H1 (cell line): Measurements from ENCODE around the gene OR5K2. TPM values are rescaled to one million over a fixed set of nuclear protein-coding genes. Genes with fewer than 3 reads are reported as not detected.

Source experiments
- CTCF ChIA-PET: fragments of 300-600 bp; sonication (Branson Sonifier 250); formaldehyde crosslinking; loops from one replicate; lab custom pipeline; 2021; ENCODE audit not compliant: partially characterized antibody; lab: Charles Lee
- POLR2A ChIA-PET: fragments of 300-600 bp; sonication (Branson Sonifier 250); formaldehyde crosslinking; loops from one replicate; lab custom pipeline; 2021; ENCODE audit warnings: inconsistent platforms; ENCODE audit not compliant: partially characterized antibody; lab: Charles Lee
- DNase-seq, 2 experiments: peaks; one replicate each; pipeline versions ENCODE4 v3.0.0 to v3.0.0-alpha.2; 2010 to 2022; ENCODE audit warnings: low spot score in 2 of 2, low read depth in 1 of 2, mixed read lengths in 1 of 2
- FAIRE-seq: peaks from 2 replicates; lab custom pipeline; 2011; peaks lifted over from hg19 to GRCh38; lab: Jason Lieb, UNC
- H2AFZ ChIP-seq: 2 replicates; pipeline ENCODE4 v1.8.1; 2012; ENCODE audit warnings: low read length, inconsistent platforms
- H2AK5ac ChIP-seq: 2 replicates; pipeline ENCODE4 v1.6.1; 2013; ENCODE audit warnings: low read depth, low read length
- H2BK120ac ChIP-seq: replicated peaks from 2 replicates; pipeline ENCODE3; 2013; ENCODE audit warnings: low read depth, low read length, inconsistent platforms
- H2BK12ac ChIP-seq: 2 replicates; pipeline ENCODE4 v1.6.1; 2013; ENCODE audit warnings: low read depth, low read length
- H2BK15ac ChIP-seq: 2 replicates; pipeline ENCODE4 v1.6.1; 2013; ENCODE audit warnings: low read length
- H2BK20ac ChIP-seq: 2 replicates; pipeline ENCODE4 v1.6.1; 2013; ENCODE audit warnings: low read length
- H2BK5ac ChIP-seq: 2 replicates; pipeline ENCODE4 v1.6.1; 2013; ENCODE audit warnings: low read depth, low read length
- H3K14ac ChIP-seq: 2 replicates; pipeline ENCODE4 v1.6.1; 2013; ENCODE audit warnings: inconsistent platforms; ENCODE audit not compliant: insufficient read length
- H3K18ac ChIP-seq: 2 replicates; pipeline ENCODE4 v1.6.1; 2013; ENCODE audit warnings: low read length; ENCODE audit errors: extremely low read depth
- H3K23ac ChIP-seq: 2 replicates; pipeline ENCODE4 v1.6.1; 2013; ENCODE audit warnings: inconsistent platforms; ENCODE audit not compliant: insufficient read length
- H3K23me2 ChIP-seq: 2 replicates; pipeline ENCODE4 v1.6.1; 2013; ENCODE audit warnings: low read depth, low read length
- H3K27ac ChIP-seq: 2 replicates; pipeline ENCODE4 v1.6.1; 2011; ENCODE audit warnings: low read depth, low read length, inconsistent platforms
- H3K27me3 ChIP-seq, 4 experiments: replicated peaks in 1 of 4; 1 replicate in 1 of 4; 2 replicates in 3 of 4; pipeline versions ENCODE4 v1.6.1 to v1.8.1; 2011 to 2013; ENCODE audit warnings: low read length in 3 of 4, mild to moderate bottlenecking in 3 of 4, inconsistent platforms in 2 of 4, mixed read lengths in 2 of 4, moderate library complexity in 1 of 4; ENCODE audit not compliant: control insufficient read depth in 3 of 4, insufficient read depth in 3 of 4; ENCODE audit errors: extremely low read depth in 1 of 4
- H3K36me3 ChIP-seq, 4 experiments: 2 replicates each; pipeline versions ENCODE4 v1.6.1 to v1.8.1; 2011 to 2013; ENCODE audit warnings: mild to moderate bottlenecking in 4 of 4, low read length in 3 of 4, moderate library complexity in 2 of 4, control low read depth in 1 of 4, inconsistent platforms in 1 of 4; ENCODE audit not compliant: insufficient read depth in 4 of 4, control insufficient read depth in 2 of 4
- H3K4ac ChIP-seq: replicated peaks from 2 replicates; pipeline ENCODE3; 2013; ENCODE audit warnings: low read length, low read depth, mixed read lengths, inconsistent platforms; ENCODE audit not compliant: insufficient read length
- H3K4me1 ChIP-seq, 4 experiments: replicated peaks in 1 of 4; 1 replicate in 1 of 4; 2 replicates in 3 of 4; pipeline versions ENCODE4 v1.6.1 to v1.8.1; 2011 to 2013; ENCODE audit warnings: low read length in 3 of 4, inconsistent platforms in 2 of 4, mixed read lengths in 1 of 4; ENCODE audit not compliant: insufficient read depth in 4 of 4, control insufficient read depth in 3 of 4
- H3K4me2 ChIP-seq, 2 experiments: 2 replicates each; pipeline versions ENCODE4 v1.6.1 to v1.8.1; 2011 to 2013; ENCODE audit warnings: low read depth in 2 of 2, low read length in 2 of 2, control low read depth in 1 of 2, inconsistent platforms in 1 of 2, mild to moderate bottlenecking in 1 of 2; ENCODE audit not compliant: insufficient read depth in 1 of 2
- H3K4me3 ChIP-seq, 4 experiments: fragments of 200-600, 300-600 bp in 1 of 4; sonication (generic), shearing (Covaris generic), sonication (Bioruptor Twin) in 1 of 4; 2 replicates each; pipeline versions ENCODE4 v1.5.1 to v1.8.1; 2011 to 2016; ENCODE audit warnings: low read length in 4 of 4, low read depth in 3 of 4, control low read depth in 2 of 4, inconsistent platforms in 2 of 4, mild to moderate bottlenecking in 2 of 4, mixed read lengths in 1 of 4, moderate library complexity in 1 of 4; ENCODE audit not compliant: insufficient read depth in 2 of 4; ENCODE audit errors: extremely low read depth in 1 of 4
- H3K56ac ChIP-seq: replicated peaks from 2 replicates; pipeline ENCODE3; 2013; ENCODE audit warnings: low read depth, mild to moderate bottlenecking, mixed read lengths, low read length, inconsistent platforms; ENCODE audit not compliant: insufficient read length
- H3K79me1 ChIP-seq: 2 replicates; pipeline ENCODE4 v1.6.1; 2013; ENCODE audit warnings: low read depth, low read length, control low read depth
- H3K79me2 ChIP-seq, 2 experiments: 2 replicates each; pipeline versions ENCODE4 v1.6.1 to v1.8.1; 2012 to 2013; ENCODE audit warnings: low read length in 2 of 2, mild to moderate bottlenecking in 2 of 2, inconsistent platforms in 1 of 2; ENCODE audit not compliant: insufficient read depth in 2 of 2, control insufficient read depth in 1 of 2
- H3K9ac ChIP-seq, 4 experiments: replicated peaks in 1 of 4; 1 replicate in 1 of 4; 2 replicates in 3 of 4; pipeline versions ENCODE4 v1.6.1 to v1.8.1; 2011 to 2013; ENCODE audit warnings: low read depth in 3 of 4, low read length in 3 of 4, control low read depth in 2 of 4, mild to moderate bottlenecking in 2 of 4, moderate library complexity in 2 of 4, inconsistent platforms in 1 of 4; ENCODE audit errors: extremely low read depth in 1 of 4
- H3K9me3 ChIP-seq, 2 experiments: 2 replicates each; pipeline versions ENCODE4 v1.6.1 to v1.8.1; 2012 to 2013; ENCODE audit warnings: mild to moderate bottlenecking in 2 of 2, moderate library complexity in 2 of 2, control low read depth in 1 of 2, inconsistent platforms in 1 of 2, low read depth in 1 of 2, low read length in 1 of 2, mixed read lengths in 1 of 2; ENCODE audit not compliant: insufficient read depth in 2 of 2
- H4K20me1 ChIP-seq, 2 experiments: replicated peaks in 1 of 2; 2 replicates each; pipeline versions ENCODE3 to v1.8.1; 2011 to 2013; ENCODE audit warnings: inconsistent platforms in 2 of 2, low read length in 2 of 2, mild to moderate bottlenecking in 1 of 2; ENCODE audit not compliant: insufficient read depth in 2 of 2, control insufficient read depth in 1 of 2
- H4K5ac ChIP-seq: 2 replicates; pipeline ENCODE4 v1.6.1; 2013; ENCODE audit warnings: low read length, low read depth, mixed read lengths, inconsistent platforms; ENCODE audit not compliant: insufficient read length
- H4K8ac ChIP-seq: 2 replicates; pipeline ENCODE4 v1.8.0; 2013; ENCODE audit warnings: mild to moderate bottlenecking, moderate library complexity, low read length, inconsistent platforms; ENCODE audit not compliant: insufficient read depth; ENCODE audit errors: extremely low read depth
- H4K91ac ChIP-seq: replicated peaks from 2 replicates; pipeline ENCODE3; 2013; ENCODE audit warnings: low read length, mixed read lengths, inconsistent platforms; ENCODE audit not compliant: insufficient read length
- BCL11A ChIP-seq, 2 experiments: IDR thresholded peaks; one replicate each; pipeline ENCODE4 v1.6.1; 2011; ENCODE audit warnings: low read depth in 2 of 2, low read length in 2 of 2, mild to moderate bottlenecking in 2 of 2
- CEBPB ChIP-seq: IDR thresholded peaks from 2 replicates; pipeline ENCODE4 v1.6.1; 2012; ENCODE audit warnings: low read depth, low read length
- CTCF ChIP-seq, 3 experiments: IDR thresholded peaks; 1 replicate in 2 of 3; 2 replicates in 1 of 3; pipeline versions ENCODE4 v1.5.1 to v1.6.1; 2011; ENCODE audit warnings: low read length in 3 of 3, mild to moderate bottlenecking in 3 of 3, inconsistent platforms in 2 of 3, low read depth in 1 of 3, moderate library complexity in 1 of 3; ENCODE audit not compliant: insufficient read depth in 1 of 3; ENCODE audit errors: control extremely low read depth in 1 of 3
- EZH2 ChIP-seq: fragments of 200-600 bp; sonication (generic); IDR thresholded peaks from 2 replicates; pipeline ENCODE4 v1.7.1; 2012; ENCODE audit warnings: low read depth, mild to moderate bottlenecking, moderate library complexity, low read length, inconsistent platforms; ENCODE audit not compliant: severe bottlenecking
- MAFK ChIP-seq: IDR thresholded peaks from 2 replicates; pipeline ENCODE4 v1.6.1; 2012; ENCODE audit warnings: low read depth, mild to moderate bottlenecking, improper control_type of control experiment, low read length
- RNF2 ChIP-seq: fragments of 200-900, 300-1000 bp; sonication (generic); IDR thresholded peaks from 2 replicates; pipeline ENCODE4 v1.7.1; 2016; ENCODE audit warnings: borderline replicate concordance, low read depth, mild to moderate bottlenecking, antibody characterized with exemption, low read length; ENCODE audit not compliant: poor library complexity, severe bottlenecking; ENCODE audit errors: missing control alignments
- SAP30 ChIP-seq: fragments of 300-600 bp; sonication (generic); IDR thresholded peaks from 2 replicates; pipeline ENCODE4 v1.7.1; 2012; ENCODE audit warnings: low read length, moderate library complexity, mild to moderate bottlenecking, inconsistent platforms; ENCODE audit not compliant: insufficient read depth, insufficient replicate concordance
- whole genome bisulfite sequencing, 2 experiments: shearing (Covaris generic) in 1 of 2; methylation state at CpG; one replicate each; pipeline versions ENCODE4 v1.1.6 to v1.1.7; 2013 to 2015; ENCODE audit warnings: low lambda C conversion rate in 2 of 2, mixed read lengths in 2 of 2, inconsistent platforms in 1 of 2, low coverage in 1 of 2, missing lambda C conversion rate in 1 of 2; ENCODE audit not compliant: insufficient replicate concordance in 2 of 2, insufficient coverage in 1 of 2, insufficient read length in 1 of 2; ENCODE audit errors: extremely low coverage in 1 of 2, missing lambda C conversion rate in 1 of 2; 5-methylcytosine and 5-hydroxymethylcytosine counted together
- polyA plus RNA-seq, 7 experiments: library from polyadenylated mRNA; depleted of rRNA in 3 of 7; stranded (reverse) in 5 of 7; unstranded in 2 of 7; fragments of >200 nt in 5 of 7; fragments of 200-250 nt in 2 of 7; gene quantifications; 1 replicate in 5 of 7; 2 replicates in 1 of 7; 4 replicates in 1 of 7; pipeline versions ENCODE4 v1.2.1 to v1.2.3, GENCODE V29; 2011 to 2013; ENCODE audit warnings: missing spikeins in 2 of 7, mixed read lengths in 2 of 7
- total RNA-seq: library from RNA; stranded (reverse); fragmentation: NEBNext Ultra II Directional; extraction: Animal tissue kit (Norgen Biotek cat#: 25700); gene quantifications from 2 replicates; pipeline ENCODE4 v1.2.1, GENCODE V29; 2021

OR5K2 gene
- total and polyA plus RNA-seq, 2 of the 8 experiments (the other 6 are each of a cell fraction or from before 2014, with no cell fraction given): not detected

DNA sequence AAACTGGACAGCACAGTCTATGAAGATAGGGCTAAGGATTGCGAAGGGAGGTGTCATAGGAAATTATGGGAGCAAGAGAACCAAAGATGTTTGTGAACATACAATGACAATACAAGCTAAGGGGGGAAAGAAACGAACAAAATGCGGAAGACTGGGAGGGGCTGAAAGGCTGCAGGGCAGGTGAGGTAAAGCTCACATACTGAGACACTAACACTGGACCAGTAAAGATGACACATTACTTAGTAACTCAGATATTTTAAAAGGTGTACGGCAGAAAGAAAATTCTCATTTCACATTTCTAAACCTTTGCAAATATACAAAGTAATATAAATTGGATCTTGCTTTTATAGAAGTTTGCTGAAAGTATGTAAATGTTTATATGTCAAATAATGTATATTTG, 15.1 kb downstream of the OR5K2 start:
- H3K36me3 ChIP-seq: peaks cover 0 to 15% (median 6%) of the 10 kb centered on the region in 4 experiments; a peak in 5 of 8 replicates
- H3K9ac ChIP-seq: no peak overlapping the region
- CTCF ChIA-PET: interaction anchor here (1.9 kb wide), 1 partner anchor 12 kb away, joined by 5 read pairs; no protein-coding TSS in a partner anchor
- H2BK12ac ChIP-seq: no peak overlapping the region
- H3K27ac ChIP-seq: no peak overlapping the region
- no peak overlapping the region for H2BK20ac ChIP-seq
- H4K5ac ChIP-seq: no peak overlapping the region
- H4K8ac ChIP-seq: no peak overlapping the region
- no peak overlapping the region for H3K4me2 ChIP-seq
- no peaks in the 10 kb centered on the region for H3K79me1 ChIP-seq
- no peaks in the 10 kb centered on the region for H3K79me2 ChIP-seq
- no peak overlapping the region for H3K4me3 ChIP-seq
- 92% methylated on average over 4 of the region's 4 CpGs; no CpG with 5 or more reads in 1 of the 2 experiments for WGBS, 2 experiments
- no peak overlapping the region for H4K91ac ChIP-seq
- no peak overlapping the region for H3K23ac ChIP-seq
- H4K20me1 ChIP-seq: no peaks in the 10 kb centered on the region
- H3K4me1 ChIP-seq: no peaks in the 10 kb centered on the region
- H3K14ac ChIP-seq: no peak overlapping the region
- no peak overlapping the region for H3K56ac ChIP-seq
- no peak overlapping the region for H2AFZ ChIP-seq
- H2BK15ac ChIP-seq: no peak overlapping the region
- H3K18ac ChIP-seq: no peak overlapping the region
- H3K23me2 ChIP-seq: no peaks in the 10 kb centered on the region
- H2BK120ac ChIP-seq: no peak overlapping the region
- FAIRE-seq (no peak), DNase-seq (no peak)
- no peaks in the 10 kb centered on the region for H3K9me3 ChIP-seq
- H3K4ac ChIP-seq: no peak overlapping the region
- no peak overlapping the region for H2BK5ac ChIP-seq
- POLR2A ChIA-PET: interaction anchor here (1.6 kb wide), 1 partner anchor 9 kb away, joined by 5 read pairs; the partner anchor contains the start of gene CLDND1
- TF ChIP-seq MAFK (no peak), BCL11A (IDR thresholded peaks at IDR 0.05; ENCODE audit: low read depth in 2 of 2, low read length in 2 of 2) (no peak), SAP30 (no peak), EZH2 (no peak), CEBPB (no peak), RNF2 (no peak), CTCF (IDR thresholded peaks at IDR 0.05; ENCODE audit: control extremely low read depth in 1 of 3, insufficient read depth in 1 of 3, low read depth in 1 of 3, low read length in 3 of 3) (no peak)
- no peak overlapping the region for H2AK5ac ChIP-seq
- no peaks in the 10 kb centered on the region for H3K27me3 ChIP-seq
